ENCODE measurements around the gene LDLRAD4. TPM values are rescaled to one million over a fixed set of nuclear protein-coding genes. Genes with fewer than 3 reads are reported as not detected.

LDLRAD4 gene
- polyA plus RNA-seq, 1 of the 3 experiments (the other 2 are of a cell fraction), result 0.16 TPM

GRCh38 chr18:13558124-13558523 is 339.6 kb downstream of the LDLRAD4 start:
- ChIA-PET CTCF (interaction anchor here (0.6 to 9.5 kb wide), 52 partner anchors 10 to 537 kb away, joined by 3 to 79 read pairs (median 4); partner anchors contain the start of genes FAM210A and RNMT), POLR2A (no interaction called here)
- H4K20me1 ChIP-seq (ENCODE audit: insufficient read depth), result no peaks in the 10 kb centered on the region
- 12% methylated on average over 4 of the region's 5 CpGs for WGBS (ENCODE audit: low lambda C conversion rate)
- H3F3A ChIP-seq (replicated peaks; ENCODE audit: insufficient read depth), result no peaks in the 10 kb centered on the region
- no peak overlapping the region for H2AFZ ChIP-seq (ENCODE audit: low read depth)
- no peaks in the 10 kb centered on the region for H3K79me2 ChIP-seq (ENCODE audit: insufficient read depth)
- no peaks in the 10 kb centered on the region for H3K9me3 ChIP-seq
- no peak for TF ChIP-seq FOXJ3 (CRISPR knock-in tag; IDR thresholded peaks at IDR 0.05)
- no peak for TF ChIP-seq MEF2A (IDR thresholded peaks at IDR 0.05; ENCODE audit: borderline replicate concordance, low read depth)
- no peak for TF ChIP-seq TEAD4 (IDR thresholded peaks at IDR 0.05; ENCODE audit: borderline replicate concordance, insufficient read depth)
- no peak for TF ChIP-seq EZH2phosphoT487 (IDR thresholded peaks at IDR 0.05; ENCODE audit: borderline replicate concordance, low read depth)
- TF ChIP-seq RCOR1 (IDR thresholded peaks at IDR 0.05; ENCODE audit: low read length), result no peak
- no peak for TF ChIP-seq NFIC (IDR thresholded peaks at IDR 0.05; ENCODE audit: borderline replicate concordance)
- TF ChIP-seq MAX (IDR thresholded peaks at IDR 0.05; ENCODE audit: low read depth), result no peak
- TF ChIP-seq MXI1 (IDR thresholded peaks at IDR 0.05; ENCODE audit: low read depth, low read length), result no peak
- no peak for TF ChIP-seq PBX3 (IDR thresholded peaks at IDR 0.05)
- peak; percentile 68 for TF ChIP-seq CTCF (IDR thresholded peaks at IDR 0.05)
- TF ChIP-seq FOXM1 (IDR thresholded peaks at IDR 0.05; ENCODE audit: low read depth), result no peak
- TF ChIP-seq RXRA (IDR thresholded peaks at IDR 0.05; ENCODE audit: borderline replicate concordance, low read depth), result no peak
- TF ChIP-seq YY1 (IDR thresholded peaks at IDR 0.05; ENCODE audit: low read depth), result no peak
- no peak for TF ChIP-seq NRF1 (IDR thresholded peaks at IDR 0.05; ENCODE audit: low read depth, low read length)
- no peak for TF ChIP-seq GATA2 (CRISPR knock-in tag; IDR thresholded peaks at IDR 0.05)
- no peak for TF ChIP-seq POLR2AphosphoS5 (IDR thresholded peaks at IDR 0.05; ENCODE audit: low read depth, low read length)
- peak; percentile 89 for TF ChIP-seq RAD21 (IDR thresholded peaks at IDR 0.05; ENCODE audit: low read length)
- TF ChIP-seq USF2 (IDR thresholded peaks at IDR 0.05; ENCODE audit: borderline replicate concordance, low read depth, low read length), result no peak
- no peak for TF ChIP-seq FOSL2 (IDR thresholded peaks at IDR 0.05; ENCODE audit: borderline replicate concordance, low read depth)
- TF ChIP-seq ELF1 (IDR thresholded peaks at IDR 0.05), result no peak
- peak; percentile 65 for TF ChIP-seq SMC3 (IDR thresholded peaks at IDR 0.05; ENCODE audit: low read depth, low read length)
- no peak for TF ChIP-seq USF1 (IDR thresholded peaks at IDR 0.05; ENCODE audit: borderline replicate concordance, low read depth)
- TF ChIP-seq IRF3 (IDR thresholded peaks at IDR 0.05; ENCODE audit: low read depth, low read length), result no peak
- no peaks in the 10 kb centered on the region for H3K9me2 ChIP-seq
- peak; percentile 83 for DNase-seq
- no peak overlapping the region for H3K9ac ChIP-seq
- no peak overlapping the region for H3K4me2 ChIP-seq
- H3K36me3 ChIP-seq (replicated peaks in 1 of 2; ENCODE audit: control insufficient read depth in 1 of 2, insufficient read depth in 2 of 2, low read length in 1 of 2), result no peaks in the 10 kb centered on the region
- peaks cover 0 to 6% of the 10 kb centered on the region in 2 experiments; a peak in 1 of 4 replicates for H3K4me1 ChIP-seq (ENCODE audit: control insufficient read depth in 1 of 2, insufficient read depth in 2 of 2, low read depth in 1 of 2, low read length in 1 of 2)
- no peaks in the 10 kb centered on the region for H3K27me3 ChIP-seq (ENCODE audit: insufficient read depth)
- H3K27ac ChIP-seq (ENCODE audit: low read depth in 2 of 2, low read length in 1 of 2), result no peak overlapping the region
- peak overlapping the region in 1 of 2 experiments; percentile 11; a peak in 1 of 4 replicates for H3K4me3 ChIP-seq (ENCODE audit: low read depth in 2 of 2, low read length in 1 of 2)

Data from SK-N-SH (cell line).